Tibial nerve (tissue), 4 donors: Measurements from ENCODE around the gene FXYD2.

Experiments
- EP300 ChIP-seq, 2 donors: sonication (generic); formaldehyde crosslinking; IDR thresholded peaks; one replicate each; pipeline ENCODE4 v1.6.1; 2017; ENCODE audit warnings: antibody characterized with exemption in 2 of 2, mild to moderate bottlenecking in 1 of 2
- TF ChIP-seq, protein P1 (sequence below), 5 experiments: fragments of 200-600 bp in 3 of 5; fragments of 450-650 bp in 2 of 5; sonication (generic) in 3 of 5; IDR thresholded peaks; one replicate each; pipeline ENCODE4 v1.5.1; 2016 to 2019; ENCODE audit warnings: antibody characterized with exemption in 5 of 5, mild to moderate bottlenecking in 3 of 5, moderate library complexity in 2 of 5

DNA sequence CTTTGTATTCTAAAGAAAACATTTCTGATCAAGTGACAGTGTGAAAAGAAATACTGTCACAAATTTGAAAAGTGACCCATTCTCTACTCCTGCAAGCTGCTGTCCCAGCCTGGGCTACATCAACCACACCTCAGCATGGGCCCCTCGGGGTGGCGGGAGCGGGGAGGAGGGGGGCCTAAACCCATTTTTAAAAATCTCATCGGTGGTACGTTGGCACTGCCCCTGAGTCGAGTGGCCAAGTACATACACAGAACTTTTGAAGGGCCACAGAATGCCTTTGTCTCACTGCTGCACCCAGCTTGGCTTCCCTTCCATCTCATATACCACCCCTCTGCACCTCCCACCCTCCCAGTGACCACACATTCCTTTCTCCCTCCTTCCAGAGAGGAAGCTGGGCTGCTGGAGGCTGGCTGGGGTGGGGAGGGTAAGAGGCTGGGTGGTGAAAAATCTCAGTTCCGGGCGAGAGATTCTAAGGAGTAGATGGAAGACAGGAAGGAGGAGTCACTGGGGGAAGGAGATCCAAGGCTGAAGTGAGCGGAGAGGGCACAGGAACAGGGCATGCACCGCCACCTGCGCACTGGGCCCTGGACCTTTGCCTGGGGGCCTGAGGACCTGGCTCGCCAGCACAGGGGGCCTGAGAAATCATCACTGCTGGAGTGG lies 30.8 kb upstream of the FXYD2 start:
- TF ChIP-seq, protein P1, sequence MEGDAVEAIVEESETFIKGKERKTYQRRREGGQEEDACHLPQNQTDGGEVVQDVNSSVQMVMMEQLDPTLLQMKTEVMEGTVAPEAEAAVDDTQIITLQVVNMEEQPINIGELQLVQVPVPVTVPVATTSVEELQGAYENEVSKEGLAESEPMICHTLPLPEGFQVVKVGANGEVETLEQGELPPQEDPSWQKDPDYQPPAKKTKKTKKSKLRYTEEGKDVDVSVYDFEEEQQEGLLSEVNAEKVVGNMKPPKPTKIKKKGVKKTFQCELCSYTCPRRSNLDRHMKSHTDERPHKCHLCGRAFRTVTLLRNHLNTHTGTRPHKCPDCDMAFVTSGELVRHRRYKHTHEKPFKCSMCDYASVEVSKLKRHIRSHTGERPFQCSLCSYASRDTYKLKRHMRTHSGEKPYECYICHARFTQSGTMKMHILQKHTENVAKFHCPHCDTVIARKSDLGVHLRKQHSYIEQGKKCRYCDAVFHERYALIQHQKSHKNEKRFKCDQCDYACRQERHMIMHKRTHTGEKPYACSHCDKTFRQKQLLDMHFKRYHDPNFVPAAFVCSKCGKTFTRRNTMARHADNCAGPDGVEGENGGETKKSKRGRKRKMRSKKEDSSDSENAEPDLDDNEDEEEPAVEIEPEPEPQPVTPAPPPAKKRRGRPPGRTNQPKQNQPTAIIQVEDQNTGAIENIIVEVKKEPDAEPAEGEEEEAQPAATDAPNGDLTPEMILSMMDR (IDR thresholded peaks at IDR 0.05) = no peak
- TF ChIP-seq EP300 (IDR thresholded peaks at IDR 0.05) = no peak
